Transverse colon (tissue), 4 donors: ENCODE measurements around the gene ANAPC5. TPM values are rescaled to one million over a fixed set of nuclear protein-coding genes. Genes with fewer than 3 reads are reported as not detected.

Experiments
- DNase-seq: peaks from one replicate; pipeline ENCODE4 v3.0.0-alpha.2; 2019
- H3K27ac ChIP-seq, 4 donors: fragments of 200-600 bp; sonication (generic); 2 replicates each; pipeline ENCODE4 v1.5.1; 2016 to 2018; ENCODE audit warnings: inconsistent platforms in 4 of 4
- H3K27me3 ChIP-seq: fragments of 200-600 bp; sonication (generic); 2 replicates; pipeline ENCODE4 v1.5.1; 2017; ENCODE audit warnings: inconsistent platforms
- H3K36me3 ChIP-seq, 4 donors: fragments of 200-600 bp; sonication (generic); 2 replicates each; pipeline ENCODE4 v1.5.1; 2017 to 2019; ENCODE audit warnings: inconsistent platforms in 4 of 4
- H3K4me1 ChIP-seq, 4 donors: fragments of 200-600 bp; sonication (generic); 2 replicates each; pipeline ENCODE4 v1.5.1; 2017 to 2020; ENCODE audit warnings: inconsistent platforms in 4 of 4
- H3K4me3 ChIP-seq, 4 donors: fragments of 200-600 bp; sonication (generic); 1 replicate in 1 of 4; 2 replicates in 3 of 4; pipeline versions ENCODE4 v1.5.1 to v1.6.1; 2017 to 2019; ENCODE audit warnings: inconsistent platforms in 4 of 4
- H3K9me3 ChIP-seq, 2 donors: fragments of 200-600 bp; sonication (generic); 2 replicates each; pipeline ENCODE4 v1.5.1; 2017 to 2019; ENCODE audit warnings: inconsistent platforms in 2 of 2
- EP300 ChIP-seq: sonication (generic); formaldehyde crosslinking; IDR thresholded peaks from one replicate; pipeline ENCODE4 v1.6.1; 2017; ENCODE audit warnings: antibody characterized with exemption, low read depth
- POLR2A ChIP-seq: fragments of 450-650 bp; IDR thresholded peaks from one replicate; pipeline ENCODE4 v1.6.1; 2016; ENCODE audit warnings: antibody characterized with exemption, mild to moderate bottlenecking, moderate library complexity
- POLR2AphosphoS5 ChIP-seq, 3 donors: sonication (generic); formaldehyde crosslinking; IDR thresholded peaks; one replicate each; pipeline ENCODE4 v1.6.1; 2016; ENCODE audit warnings: antibody characterized with exemption in 3 of 3
- WGBS, 2 donors: methylation state at CpG; one replicate each; pipeline ENCODE4 v1.1.5; 2018; ENCODE audit warnings: low coverage in 1 of 2; 5-methylcytosine and 5-hydroxymethylcytosine counted together
- in situ Hi-C, 4 donors: fragments of 200-750 bp; cut with MboI; loops; one replicate each; pipeline versions ENCODE4 v1.15.0 to v1.15.1; 2017; ENCODE audit warnings: low sequenced_read_pairs in 3 of 4, low pct_ligation_motif_present in 1 of 4, low pct_unique_long_range_greater_than_20kb in 1 of 4
- intact Hi-C: fragments of 100-400 bp; cut with DNase I; formaldehyde crosslinking; loops from one replicate; pipeline ENCODE4 v1.15.1; 2023; ENCODE audit warnings: low total_unique reads
- total RNA-seq, 4 donors: library from RNA; depleted of rRNA; stranded (reverse); fragments of >200 nt; gene quantifications; one replicate each; pipeline ENCODE4 v1.1.0, GENCODE V29; 2016
- TF ChIP-seq, protein P1 (sequence below), 5 experiments: fragments of 200-600 bp in 3 of 5; fragments of 450-650 bp in 2 of 5; sonication (generic) in 3 of 5; IDR thresholded peaks; 1 replicate in 2 of 5; 2 replicates in 3 of 5; pipeline ENCODE4 v1.5.1; 2016 to 2017; ENCODE audit warnings: antibody characterized with exemption in 5 of 5, inconsistent platforms in 3 of 5, mild to moderate bottlenecking in 2 of 5, moderate library complexity in 1 of 5

Gene ANAPC5
- total RNA-seq, 4 donors from 2014 or later, result 101 to 184 (median 129) TPM

DNA sequence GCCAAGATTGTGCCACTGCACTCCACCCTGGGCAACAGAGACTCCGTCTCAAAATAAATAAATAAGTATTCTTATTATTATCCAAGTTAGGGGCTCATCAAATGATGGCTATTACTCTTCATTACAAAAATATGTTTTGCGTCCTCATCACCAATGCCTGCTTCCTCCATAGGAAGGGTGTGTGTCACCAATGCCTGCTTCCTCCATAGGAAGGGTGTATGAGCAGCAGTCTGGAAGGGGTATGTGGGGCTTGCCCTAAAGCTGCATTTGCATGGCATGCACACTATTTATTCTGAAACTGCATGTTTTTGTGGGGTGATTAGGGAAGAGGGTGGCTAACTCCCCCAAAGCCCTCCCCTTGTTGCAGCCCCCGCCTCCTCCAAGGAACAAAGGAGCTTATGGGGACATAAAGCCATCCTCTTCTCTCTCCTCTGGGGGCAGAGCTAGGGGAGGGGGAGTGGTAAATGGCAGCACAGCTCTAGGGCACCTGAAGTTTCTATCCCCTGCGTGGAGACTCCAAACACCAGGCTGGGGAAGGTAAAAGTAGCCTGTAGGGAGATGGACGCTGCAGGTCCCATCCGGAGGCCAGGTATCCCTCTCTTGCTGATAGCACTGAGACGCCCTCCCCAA, 57.0 kb downstream of the ANAPC5 start:
- peak overlapping the region; percentile 91 to 97 (median 94) for H3K27ac ChIP-seq
- no peaks in the 10 kb centered on the region for H3K27me3 ChIP-seq
- H3K4me3 ChIP-seq, result peak overlapping the region; percentile 64 to 100 (median 90)
- intact Hi-C loops (no loop called here), in situ Hi-C loops (no loop called here)
- TF ChIP-seq POLR2A (no peak), EP300 (no peak), POLR2AphosphoS5 (IDR thresholded peaks at IDR 0.05) (no peak)
- TF ChIP-seq, protein P1, sequence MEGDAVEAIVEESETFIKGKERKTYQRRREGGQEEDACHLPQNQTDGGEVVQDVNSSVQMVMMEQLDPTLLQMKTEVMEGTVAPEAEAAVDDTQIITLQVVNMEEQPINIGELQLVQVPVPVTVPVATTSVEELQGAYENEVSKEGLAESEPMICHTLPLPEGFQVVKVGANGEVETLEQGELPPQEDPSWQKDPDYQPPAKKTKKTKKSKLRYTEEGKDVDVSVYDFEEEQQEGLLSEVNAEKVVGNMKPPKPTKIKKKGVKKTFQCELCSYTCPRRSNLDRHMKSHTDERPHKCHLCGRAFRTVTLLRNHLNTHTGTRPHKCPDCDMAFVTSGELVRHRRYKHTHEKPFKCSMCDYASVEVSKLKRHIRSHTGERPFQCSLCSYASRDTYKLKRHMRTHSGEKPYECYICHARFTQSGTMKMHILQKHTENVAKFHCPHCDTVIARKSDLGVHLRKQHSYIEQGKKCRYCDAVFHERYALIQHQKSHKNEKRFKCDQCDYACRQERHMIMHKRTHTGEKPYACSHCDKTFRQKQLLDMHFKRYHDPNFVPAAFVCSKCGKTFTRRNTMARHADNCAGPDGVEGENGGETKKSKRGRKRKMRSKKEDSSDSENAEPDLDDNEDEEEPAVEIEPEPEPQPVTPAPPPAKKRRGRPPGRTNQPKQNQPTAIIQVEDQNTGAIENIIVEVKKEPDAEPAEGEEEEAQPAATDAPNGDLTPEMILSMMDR (IDR thresholded peaks at IDR 0.05), result no peak
- peaks cover 11 to 33% (median 25%) of the 10 kb centered on the region in 4 donors for H3K4me1 ChIP-seq
- DNase-seq, result no peak
- H3K9me3 ChIP-seq, result no peaks in the 10 kb centered on the region
- peaks cover 0 to 4% (median 0%) of the 10 kb centered on the region in 4 donors for H3K36me3 ChIP-seq
- WGBS, 2 donors, result 42 to 54% methylated on average over 3 to 7 of the region's 7 CpGs

DNA sequence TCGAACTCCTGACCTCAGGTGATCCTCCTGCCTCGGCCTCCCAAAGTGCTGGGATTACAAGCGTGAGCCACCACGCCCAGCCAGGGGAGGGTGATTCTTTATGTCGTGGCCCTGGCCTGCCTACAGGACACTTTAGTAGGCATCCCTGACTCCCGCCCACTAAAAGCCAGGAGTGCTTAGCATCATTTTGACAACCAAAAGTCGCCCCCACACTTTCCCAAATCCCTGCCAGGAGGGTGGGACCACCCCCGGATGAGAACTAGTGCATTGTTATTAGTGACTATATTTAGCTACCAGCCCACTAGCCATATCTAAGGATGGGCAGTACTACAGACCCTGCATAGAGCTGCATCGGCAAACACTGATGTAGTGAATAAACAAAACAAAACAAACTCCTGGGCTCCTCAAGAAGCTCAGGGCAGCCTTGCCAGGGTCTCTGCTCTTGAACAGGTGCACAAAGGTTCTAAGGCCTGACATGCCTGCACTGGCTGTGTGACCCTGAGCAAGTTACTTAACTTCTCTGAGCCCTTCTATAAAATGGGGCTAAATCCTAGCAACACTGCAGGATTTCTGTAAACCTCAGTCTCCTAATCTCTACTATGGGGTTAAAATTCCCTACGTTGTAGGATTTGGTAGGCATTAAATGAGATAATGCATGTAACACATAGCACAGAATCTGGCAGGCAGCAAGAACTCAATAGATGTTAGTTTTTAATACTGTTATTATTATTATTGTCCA, 57.9 kb downstream of the ANAPC5 start:
- H3K27me3 ChIP-seq, result no peaks in the 10 kb centered on the region
- intact Hi-C loops (no loop called here), in situ Hi-C loops (no loop called here)
- H3K9me3 ChIP-seq, result no peaks in the 10 kb centered on the region
- 80 to 87% methylated on average over 1 to 10 of the region's 10 CpGs for WGBS, 2 donors
- H3K4me3 ChIP-seq, result no peak overlapping the region
- no peak for TF ChIP-seq POLR2A
- H3K36me3 ChIP-seq, result peaks cover 0 to 4% (median 0%) of the 10 kb centered on the region in 4 donors
- no peak overlapping the region for H3K27ac ChIP-seq
- DNase-seq, result no peak
- peaks cover 11 to 27% (median 22%) of the 10 kb centered on the region in 4 donors for H3K4me1 ChIP-seq

GRCh38 chr12:121293603-121294002, 58.6 kb downstream of the ANAPC5 start:
- intact Hi-C loops (no loop called here), in situ Hi-C loops (no loop called here)
- peaks cover 11 to 29% (median 23%) of the 10 kb centered on the region in 4 donors for H3K4me1 ChIP-seq
- no peak overlapping the region for H3K27ac ChIP-seq
- H3K9me3 ChIP-seq, result no peaks in the 10 kb centered on the region
- no peak for TF ChIP-seq POLR2AphosphoS5 (IDR thresholded peaks at IDR 0.05)
- TF ChIP-seq, protein P1 (IDR thresholded peaks at IDR 0.05), result no peak
- no peak for TF ChIP-seq EP300
- TF ChIP-seq POLR2A, result no peak
- H3K27me3 ChIP-seq, result no peaks in the 10 kb centered on the region
- H3K4me3 ChIP-seq, result no peak overlapping the region
- 96% methylated on average over 4 of the region's 4 CpGs; no CpG with 5 or more reads in 1 of the 2 donors for WGBS, 2 donors
- peaks cover 0 to 4% (median 0%) of the 10 kb centered on the region in 4 donors for H3K36me3 ChIP-seq
- no peak for DNase-seq

GRCh38 chr12:121290410-121290809, 61.8 kb downstream of the ANAPC5 start:
- H3K9me3 ChIP-seq, result no peaks in the 10 kb centered on the region
- no peak overlapping the region for H3K4me3 ChIP-seq
- intact Hi-C loops (no loop called here), in situ Hi-C loops (no loop called here)
- H3K27me3 ChIP-seq, result no peaks in the 10 kb centered on the region
- no peak overlapping the region for H3K27ac ChIP-seq
- TF ChIP-seq, protein P1 (IDR thresholded peaks at IDR 0.05), result no peak
- TF ChIP-seq POLR2A (no peak), POLR2AphosphoS5 (IDR thresholded peaks at IDR 0.05) (no peak), EP300 (no peak)
- peaks cover 6 to 20% (median 10%) of the 10 kb centered on the region in 4 donors for H3K4me1 ChIP-seq
- DNase-seq, result no peak
- peaks cover 0 to 4% (median 0%) of the 10 kb centered on the region in 4 donors for H3K36me3 ChIP-seq
- 94 to 98% methylated on average over 5 of the region's 5 CpGs for WGBS, 2 donors
